Measurements from ENCODE around the gene ZNF654. TPM values are rescaled to one million over a fixed set of nuclear protein-coding genes. Genes with fewer than 3 reads are reported as not detected.

Gene ZNF654
- total RNA-seq, 1 donor from 2014 or later: 11.9 TPM

DNA sequence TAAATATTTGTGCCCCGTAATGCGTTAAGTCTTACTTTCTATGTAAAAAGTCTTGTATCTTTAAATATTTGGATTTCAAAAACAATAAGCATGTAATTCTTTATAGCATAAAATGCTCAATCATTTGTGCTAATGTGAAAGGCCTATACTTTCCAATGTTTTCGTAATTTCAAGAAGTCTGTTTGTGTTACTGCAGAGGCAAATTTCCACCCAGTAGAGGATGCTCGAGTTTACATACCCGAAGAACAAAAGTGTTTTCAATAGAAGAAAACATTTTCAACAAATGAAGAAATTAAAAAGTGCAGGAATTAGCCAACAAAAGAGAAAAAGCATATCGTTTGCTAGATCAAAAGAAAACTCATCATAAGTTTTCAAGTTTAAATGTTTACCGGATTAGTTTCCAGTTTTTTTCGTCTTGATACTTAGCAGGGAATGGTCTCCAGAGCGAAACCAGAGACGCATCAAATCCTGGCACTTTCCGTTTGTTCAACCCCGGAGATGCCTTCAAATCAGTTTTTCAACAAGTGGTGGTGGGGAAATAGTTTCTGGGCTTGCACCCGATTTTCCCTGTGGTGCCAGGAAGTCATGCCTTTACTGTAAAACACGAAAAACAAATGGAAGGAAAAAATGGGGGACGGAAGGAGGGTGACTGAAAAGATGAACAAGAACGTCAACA, 1.3 kb upstream of the ZNF654 start:
- intact Hi-C loops (cut with DNase I): loop anchor here (1.0 to 5.0 kb wide), 3 partner anchors 25 to 90 kb away; partner anchors contain the start of gene C3orf38
- no peak for ATAC-seq
- DNase-seq (ENCODE audit: missing footprints): no peak

DNA sequence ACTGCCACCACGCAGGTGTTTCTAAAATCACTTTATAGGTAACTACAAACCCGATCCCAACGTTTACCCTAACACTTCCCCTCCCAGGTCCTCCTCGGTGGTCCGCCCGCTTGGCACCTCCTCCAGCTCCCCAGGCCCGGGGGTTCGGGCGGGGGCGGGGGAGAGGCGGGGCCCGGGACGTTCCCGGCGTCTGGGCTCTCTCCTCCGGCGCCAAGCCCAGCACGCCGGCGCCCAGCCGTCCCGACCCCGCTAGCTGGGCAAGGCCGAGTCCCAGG, 812 bp upstream of the ZNF654 start:
- DNase-seq (ENCODE audit: missing footprints): no peak

DNA sequence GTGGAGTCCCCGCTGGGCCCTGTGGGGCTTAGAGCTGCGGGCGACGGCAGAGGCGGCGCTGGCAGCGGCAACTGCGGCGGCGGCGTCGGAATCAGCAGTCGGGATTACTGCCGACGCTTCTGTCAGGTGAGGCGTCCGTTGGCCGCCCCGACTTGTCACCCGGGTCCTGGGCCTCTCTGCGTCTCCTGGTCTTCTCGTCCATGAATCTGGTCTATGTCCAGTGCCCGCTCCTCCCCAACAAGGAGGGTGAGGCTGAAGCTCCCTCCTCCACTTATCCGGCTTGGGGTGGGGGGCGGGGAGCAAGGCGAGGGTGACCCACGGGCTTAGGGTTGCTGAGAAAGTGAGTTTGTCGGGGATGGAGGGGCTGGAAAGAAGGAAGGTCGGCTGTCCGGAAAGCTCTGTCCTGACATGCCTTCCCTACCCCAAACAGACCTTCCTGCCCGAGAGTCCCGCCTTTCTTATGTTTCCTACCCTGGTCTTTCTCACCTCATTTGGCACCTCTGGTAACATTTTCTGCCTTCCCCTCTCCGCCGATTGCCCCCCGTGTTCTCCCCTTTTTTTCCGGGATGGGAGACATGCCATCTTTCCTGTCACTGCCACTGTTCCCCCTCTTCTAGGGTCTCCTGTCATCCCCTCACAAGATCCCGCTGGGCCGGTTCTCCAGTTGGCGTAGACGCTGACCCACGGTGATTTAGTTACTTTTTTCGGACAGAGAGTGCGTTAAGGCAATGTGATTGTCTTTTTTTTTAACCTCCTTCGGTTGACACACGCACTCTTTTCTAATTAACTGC, 520 bp downstream of the ZNF654 start:
- ATAC-seq (peak; percentile 4), DNase-seq (ENCODE audit: missing footprints) (peak; percentile 56)
- intact Hi-C loops (cut with DNase I): loop anchor here (2.0 to 5.0 kb wide), 2 partner anchors 53 to 88 kb away; partner anchors contain the start of gene C3orf38

More for the DNA sequence above, 812 bp upstream of the ZNF654 start:
- intact Hi-C loops (cut with DNase I): loop anchor here (1.0 to 5.0 kb wide), 3 partner anchors 26 to 89 kb away; partner anchors contain the start of gene C3orf38
- ATAC-seq: no peak

DNA sequence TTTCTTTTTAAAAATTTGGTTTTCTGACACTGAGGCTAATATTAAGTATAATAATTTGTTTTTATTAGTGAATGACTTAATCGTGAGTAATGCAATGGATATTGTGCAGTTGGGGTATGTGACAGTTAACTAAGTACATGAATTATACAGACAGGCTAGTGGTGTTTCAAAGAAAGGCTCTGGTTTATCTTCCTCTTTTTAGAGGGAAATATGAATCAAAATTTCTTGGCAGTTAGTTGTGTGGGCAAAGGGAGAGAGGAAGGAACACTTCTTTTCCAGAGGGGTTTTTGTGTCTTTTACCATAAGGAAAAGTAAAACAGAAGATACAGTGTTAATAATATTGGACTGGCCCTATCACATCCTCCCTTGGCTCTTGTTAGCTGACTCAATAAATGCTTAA, 2.7 kb downstream of the ZNF654 start:
- intact Hi-C loops (cut with DNase I): no loop called here
- no peak for ATAC-seq
- DNase-seq (ENCODE audit: missing footprints): no peak

DNA sequence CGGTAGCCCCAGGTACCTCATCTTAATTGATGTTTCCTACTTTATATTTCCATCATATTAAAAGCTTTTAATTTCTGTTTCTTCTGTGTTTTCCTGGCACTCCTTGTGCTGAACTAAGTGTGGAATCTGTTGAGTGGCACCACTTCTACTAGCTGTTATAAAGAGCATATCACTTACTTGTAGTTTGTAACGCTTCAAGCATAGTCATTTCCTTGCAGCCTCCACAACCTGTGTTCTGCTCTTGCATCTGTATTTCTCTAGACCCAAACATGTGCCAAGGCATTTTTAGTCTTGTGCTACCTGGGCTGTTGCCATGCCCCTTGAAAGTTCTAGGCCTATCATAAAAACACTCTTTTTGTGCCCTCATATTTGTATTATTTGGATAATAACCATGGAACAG, 16.0 kb downstream of the ZNF654 start:
- intact Hi-C loops (cut with DNase I): no loop called here
- DNase-seq (ENCODE audit: missing footprints): no peak
- no peak for ATAC-seq

DNA sequence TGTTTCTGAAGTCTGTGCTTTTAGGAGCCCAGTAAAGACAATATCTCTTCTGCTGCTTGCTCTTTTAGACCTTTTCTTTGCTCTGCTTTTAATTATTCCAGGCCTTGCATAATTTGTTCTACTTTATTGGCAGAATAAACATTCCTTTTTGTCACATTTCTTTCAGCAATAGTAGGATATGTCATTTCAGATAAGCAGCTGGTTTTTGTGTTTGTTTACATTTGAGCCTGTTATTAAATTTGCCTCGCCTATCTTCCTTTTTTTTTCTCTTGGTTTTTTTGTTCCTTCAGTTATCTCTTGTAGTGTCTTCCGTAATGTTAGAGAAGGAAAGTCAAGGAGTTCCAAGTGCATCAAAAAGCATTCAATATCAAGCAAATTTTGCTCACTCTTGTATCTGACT, 16.4 kb downstream of the ZNF654 start:
- intact Hi-C loops (cut with DNase I): no loop called here
- DNase-seq (ENCODE audit: missing footprints) (no peak), ATAC-seq (no peak)

DNA sequence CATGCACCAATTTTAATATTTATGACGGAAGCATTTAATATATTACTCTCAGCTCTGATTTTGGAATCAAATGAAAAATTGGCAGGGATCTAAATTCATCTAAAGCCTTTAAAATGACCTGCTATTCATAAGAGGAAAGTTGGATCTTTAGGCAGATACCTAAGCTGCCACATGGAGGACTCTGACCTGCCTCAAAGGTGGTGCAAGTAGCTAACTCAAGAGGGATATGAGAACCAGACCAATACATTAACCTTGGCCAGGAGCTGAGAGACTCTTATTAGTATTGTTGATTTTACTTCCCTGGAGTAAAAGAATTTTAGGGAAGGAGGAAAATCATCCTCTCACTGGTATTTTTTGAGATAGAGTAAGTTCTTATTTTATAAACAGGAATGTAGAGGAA, 17.7 kb downstream of the ZNF654 start:
- DNase-seq (ENCODE audit: missing footprints): no peak
- intact Hi-C loops (cut with DNase I): no loop called here

DNA sequence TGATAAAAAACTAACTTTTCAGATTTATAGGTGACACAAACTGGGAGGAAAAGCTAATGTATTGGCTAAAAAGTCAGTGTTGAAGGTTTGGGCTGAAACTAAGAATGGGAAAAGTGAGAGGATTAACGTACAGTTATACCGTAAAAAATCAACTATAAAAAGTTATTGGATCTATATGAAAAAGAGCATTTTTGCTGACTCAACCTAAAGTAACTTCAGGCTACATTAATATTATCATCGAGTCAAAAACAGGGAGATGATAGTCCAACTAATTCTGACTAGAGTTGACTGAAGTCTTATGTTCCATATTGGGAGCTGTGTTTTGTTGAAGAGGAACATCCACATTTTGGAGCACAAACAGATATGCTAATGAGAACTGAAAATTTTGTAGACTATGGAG, 19.9 kb downstream of the ZNF654 start:
- no peak for ATAC-seq
- intact Hi-C loops (cut with DNase I): no loop called here
- no peak for DNase-seq (ENCODE audit: missing footprints)

More for the DNA sequence above, 17.7 kb downstream of the ZNF654 start:
- no peak for ATAC-seq

DNA sequence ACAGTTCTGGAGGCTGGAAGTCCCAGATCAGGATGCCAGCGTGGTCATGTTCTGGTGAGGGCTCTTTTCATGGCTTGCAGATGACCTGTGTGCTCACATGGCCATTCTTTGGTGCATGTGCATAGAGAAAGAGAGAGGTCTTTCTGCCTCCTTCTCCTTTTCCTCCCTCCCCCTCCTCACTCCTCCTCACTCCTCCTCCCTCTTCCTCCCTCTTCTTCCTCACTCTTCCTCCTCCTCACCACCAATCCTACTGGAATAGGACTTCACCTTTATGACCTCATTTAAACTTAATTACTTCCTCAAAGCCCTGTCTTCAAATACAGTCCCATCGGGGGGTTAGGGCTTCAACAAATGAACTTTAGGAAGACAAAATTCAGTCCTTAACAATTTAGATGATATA, 23.8 kb downstream of the ZNF654 start:
- DNase-seq (ENCODE audit: missing footprints) (no peak), ATAC-seq (no peak)
- intact Hi-C loops (cut with DNase I): no loop called here

DNA sequence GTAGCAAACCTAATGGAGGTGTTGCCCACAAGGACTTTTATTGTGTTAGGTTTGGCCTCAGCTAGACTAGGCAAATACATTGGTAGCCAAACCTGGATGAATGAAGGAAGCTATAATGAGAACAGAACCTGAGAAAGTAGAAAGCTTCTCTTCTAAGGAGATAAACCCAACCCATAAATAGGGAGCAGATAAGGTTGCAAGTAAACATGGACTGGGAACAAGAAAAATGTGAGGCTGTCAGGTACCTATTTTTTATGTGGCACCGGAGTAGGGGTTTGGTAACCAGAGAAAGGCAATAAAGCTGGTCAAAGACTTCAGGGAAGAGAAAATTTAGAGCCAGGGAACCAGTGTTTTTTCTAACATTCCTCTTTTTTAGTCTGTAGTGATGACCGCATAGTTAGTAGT, 25.0 kb downstream of the ZNF654 start:
- intact Hi-C loops (cut with DNase I): no loop called here
- DNase-seq (ENCODE audit: missing footprints) (no peak), ATAC-seq (no peak)

DNA sequence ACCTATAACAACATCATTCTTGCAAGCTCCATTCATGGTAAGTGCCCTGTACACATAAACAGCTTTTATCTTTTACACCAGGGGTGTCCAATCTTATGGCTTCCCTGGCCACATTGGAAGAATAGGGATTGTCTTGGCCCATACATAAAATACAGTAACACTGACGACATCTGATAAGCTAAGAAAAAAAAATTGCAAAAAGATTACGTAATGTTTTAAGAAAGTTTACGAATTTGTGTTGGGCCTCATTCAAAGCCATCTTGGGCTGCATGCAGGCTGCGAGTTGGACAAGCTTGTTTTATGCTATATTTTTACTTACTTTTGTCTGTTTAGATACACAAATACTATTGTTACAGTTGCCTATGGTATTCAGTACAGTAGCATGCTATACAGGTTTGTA, 31.6 kb downstream of the ZNF654 start:
- no peak for DNase-seq (ENCODE audit: missing footprints)
- ATAC-seq: no peak
- intact Hi-C loops (cut with DNase I): no loop called here

DNA sequence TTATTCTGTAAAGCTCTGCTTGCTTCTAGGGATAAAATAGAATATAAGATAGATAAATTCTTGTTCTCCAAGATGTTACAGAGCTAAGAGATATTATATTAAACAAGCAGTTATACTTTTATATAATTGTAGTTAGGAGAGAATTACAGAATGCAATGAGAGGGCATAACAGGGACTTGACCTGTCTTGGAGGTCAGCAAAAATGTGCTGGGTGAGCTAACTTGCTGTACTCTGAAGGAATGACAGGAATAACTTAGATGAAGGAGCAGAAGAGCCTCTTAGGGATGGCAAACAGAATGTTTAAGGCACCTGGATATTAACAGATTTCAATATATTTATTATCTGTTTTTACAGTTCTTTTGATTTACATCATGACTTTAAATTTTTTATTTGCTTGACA, 33.2 kb downstream of the ZNF654 start:
- intact Hi-C loops (cut with DNase I): no loop called here
- no peak for ATAC-seq

DNA sequence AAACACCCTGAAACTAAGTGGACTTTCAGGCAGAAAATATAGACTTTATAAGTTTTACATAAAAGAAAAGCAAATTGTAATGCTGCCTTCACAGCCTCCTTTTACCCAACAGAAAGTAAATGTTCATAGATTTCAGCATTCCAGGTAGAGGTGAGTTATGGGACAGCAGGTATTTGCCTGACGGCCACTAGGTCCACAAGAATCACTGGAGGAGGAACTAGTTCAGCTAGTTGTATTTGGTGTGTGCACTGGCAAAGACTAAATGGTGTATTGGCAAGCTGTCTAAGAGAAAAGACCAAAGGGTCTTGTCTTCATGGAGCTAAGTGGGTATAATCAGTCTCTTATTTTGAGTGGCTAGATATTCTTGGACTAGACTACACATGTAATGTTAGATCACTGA, 34.2 kb downstream of the ZNF654 start:
- DNase-seq (ENCODE audit: missing footprints): no peak
- no peak for ATAC-seq
- intact Hi-C loops (cut with DNase I): no loop called here

More for the DNA sequence above, 33.2 kb downstream of the ZNF654 start:
- no peak for DNase-seq (ENCODE audit: missing footprints)

DNA sequence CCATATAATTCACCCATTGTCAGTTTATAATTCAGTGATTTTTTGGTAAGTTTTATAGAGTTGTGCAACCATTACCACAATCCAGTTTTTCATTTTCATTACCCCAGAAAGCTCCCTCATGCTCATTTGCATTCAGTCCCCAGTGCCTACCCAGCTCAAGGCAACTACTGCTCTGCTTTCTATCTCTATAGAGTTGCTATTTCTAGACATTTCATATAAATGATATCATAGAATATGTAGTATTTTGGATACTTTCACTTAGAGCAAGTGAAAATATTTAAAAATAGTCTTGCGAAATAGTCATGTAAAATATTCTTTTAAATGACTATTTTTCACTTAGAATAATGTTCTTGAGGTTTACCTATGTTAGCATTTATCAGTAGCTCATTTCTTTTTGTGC, 42.1 kb downstream of the ZNF654 start:
- ATAC-seq (no peak), DNase-seq (ENCODE audit: missing footprints) (no peak)
- intact Hi-C loops (cut with DNase I): no loop called here

DNA sequence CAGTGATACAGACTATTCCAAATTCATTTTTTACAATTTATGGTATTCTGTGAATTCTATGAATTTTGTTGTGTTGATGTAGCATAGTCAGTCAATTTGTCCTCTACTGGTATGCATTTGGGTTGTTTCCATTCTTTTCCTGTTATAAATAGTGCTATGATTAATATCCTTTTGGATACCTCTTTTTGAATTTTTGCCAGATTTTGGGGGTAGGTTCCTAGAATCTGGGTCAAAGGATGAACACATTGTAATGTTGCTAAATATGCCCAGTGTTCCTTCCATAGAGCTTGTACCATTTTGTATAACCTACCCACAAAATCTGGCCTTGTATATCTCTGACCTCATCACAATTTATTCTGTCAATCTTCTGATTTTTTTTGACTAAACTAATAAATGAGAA, 46.3 kb downstream of the ZNF654 start:
- ATAC-seq (no peak), DNase-seq (ENCODE audit: missing footprints) (no peak)
- intact Hi-C loops (cut with DNase I): no loop called here

DNA sequence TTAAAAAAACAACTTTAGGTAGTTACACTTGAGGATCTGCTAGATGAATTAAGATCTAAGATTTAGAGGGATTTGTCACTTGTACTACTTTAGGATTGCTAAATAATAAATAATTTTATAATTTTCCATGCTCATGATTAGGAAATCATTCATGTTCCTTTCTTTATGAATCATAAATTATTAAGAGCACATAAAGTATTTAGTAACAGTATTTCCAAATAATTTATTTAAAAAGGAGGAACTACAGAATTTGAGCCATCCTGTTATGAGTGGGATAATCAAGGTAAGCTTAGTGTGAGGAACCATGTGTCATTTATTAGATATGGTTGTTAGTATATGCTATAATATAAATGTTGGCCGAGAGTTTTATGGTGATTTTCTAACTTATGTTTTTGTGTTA, 53.2 kb downstream of the ZNF654 start:
- DNase-seq (ENCODE audit: missing footprints) (no peak), ATAC-seq (no peak)
- intact Hi-C loops (cut with DNase I): loop anchor here (2.0 kb wide), 1 partner anchor 53 kb away; the partner anchor contains the start of genes CGGBP1 and ZNF654

DNA sequence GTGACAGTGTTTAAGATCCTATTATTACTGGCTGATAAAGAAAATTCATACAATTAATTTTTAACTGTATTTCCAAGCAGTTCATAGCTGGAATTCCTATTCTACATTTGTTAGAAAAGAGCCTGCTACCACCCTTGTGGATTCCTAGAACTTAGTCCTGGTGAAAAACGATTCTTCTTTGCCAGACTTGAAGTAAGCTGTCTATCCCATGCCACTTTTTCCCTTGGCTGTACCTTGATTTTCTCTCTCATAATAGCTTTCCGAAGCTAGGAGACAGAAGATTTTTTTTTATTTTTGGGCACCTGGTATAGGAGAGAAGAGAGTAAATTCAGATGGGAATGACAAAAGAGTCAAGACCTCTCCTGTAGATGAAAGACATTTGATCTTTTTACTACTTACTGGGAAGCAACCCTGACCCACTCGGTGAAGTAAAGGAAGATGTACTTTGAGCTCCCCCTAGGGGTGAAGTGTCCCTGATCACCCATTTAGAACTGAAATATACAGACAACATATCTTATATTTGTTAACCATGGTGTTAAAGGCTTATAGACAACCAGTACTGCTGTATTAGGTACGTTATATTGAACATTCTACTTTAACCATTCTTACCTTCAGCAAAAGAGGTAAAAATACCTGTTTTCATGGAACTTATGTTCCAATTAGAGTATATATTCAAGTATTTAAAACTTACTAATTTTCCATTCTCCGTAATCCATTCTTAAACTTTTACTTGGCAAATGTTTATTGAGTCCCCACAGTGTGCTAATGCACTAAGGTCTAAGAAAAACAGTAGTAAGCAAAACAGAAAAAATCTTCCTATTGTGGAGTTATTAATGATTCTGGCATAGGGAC, 54.5 kb downstream of the ZNF654 start:
- DNase-seq (ENCODE audit: missing footprints): no peak
- intact Hi-C loops (cut with DNase I): loop anchor here (2.0 kb wide), 1 partner anchor 55 kb away; the partner anchor contains the start of genes CGGBP1 and ZNF654
- peak; percentile 60 for ATAC-seq

DNA sequence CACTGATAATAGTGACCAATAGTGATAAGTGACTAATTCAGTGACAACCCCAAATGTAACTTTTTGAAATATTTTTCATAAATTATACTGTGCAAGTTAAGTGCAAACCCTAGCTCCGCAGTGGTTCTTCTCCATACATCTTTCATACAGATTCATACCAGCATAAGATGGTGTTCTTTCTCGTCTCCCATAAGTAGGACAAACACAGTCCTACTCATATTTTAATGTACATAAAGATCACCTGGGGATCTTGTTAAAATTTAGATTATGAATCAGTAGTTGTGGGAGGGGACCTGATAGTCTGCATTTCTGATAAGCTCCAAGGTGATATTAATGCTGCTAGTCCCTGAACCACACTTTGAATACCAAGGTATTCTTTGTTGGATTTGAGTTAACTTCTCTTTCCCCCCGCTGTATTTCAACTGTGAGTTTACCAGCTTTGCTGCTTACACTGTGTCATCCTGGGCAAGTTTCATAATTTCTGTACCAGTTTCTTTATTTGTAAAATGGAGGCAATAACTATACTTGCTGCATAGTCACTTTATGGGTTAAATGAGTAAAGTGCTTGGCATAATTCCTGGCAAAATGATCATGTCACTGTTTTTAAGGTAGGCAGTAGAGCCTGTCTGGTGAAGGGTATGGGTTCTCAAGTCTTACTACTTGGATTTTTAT, 56.0 kb downstream of the ZNF654 start:
- DNase-seq (ENCODE audit: missing footprints) (no peak), ATAC-seq (no peak)
- intact Hi-C loops (cut with DNase I): no loop called here

DNA sequence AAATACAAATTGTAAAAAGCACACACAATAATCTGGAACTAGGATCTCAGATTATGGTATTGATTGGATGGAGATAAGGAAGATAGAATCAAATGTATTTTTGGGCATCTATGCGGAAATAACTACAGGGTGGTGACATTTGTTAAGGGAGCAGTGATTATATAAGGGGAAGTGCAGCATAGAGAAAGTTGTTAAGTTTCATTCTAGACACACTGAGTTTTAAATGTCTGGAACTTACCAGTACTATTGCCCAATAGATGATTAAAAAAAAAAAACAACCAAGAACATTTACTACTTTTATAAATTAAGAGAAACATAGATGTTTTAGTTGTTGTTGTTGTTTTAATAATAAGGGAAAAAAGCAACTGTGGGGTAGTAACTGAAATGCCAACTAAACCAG, 58.6 kb downstream of the ZNF654 start:
- DNase-seq (ENCODE audit: missing footprints) (no peak), ATAC-seq (no peak)
- intact Hi-C loops (cut with DNase I): no loop called here

Data from Right ventricle myocardium inferior (tissue), 1 donor.